Osteoblast (primary cell): ENCODE data around the gene PNKD. TPM values are rescaled to one million over a fixed set of nuclear protein-coding genes. Genes with fewer than 3 reads are reported as not detected.

Experiments used
- DNase-seq: peaks from one replicate; pipeline ENCODE4 v3.0.0; 2011; ENCODE audit warnings: low spot score, mixed read lengths; ENCODE audit not compliant: insufficient read length; ENCODE audit errors: missing footprints
- H2AFZ ChIP-seq: 2 replicates; pipeline ENCODE4 v1.6.0; 2011; ENCODE audit warnings: mild to moderate bottlenecking, low read length
- H3K27ac ChIP-seq: 2 replicates; pipeline ENCODE4 v1.5.1; 2011; ENCODE audit warnings: mild to moderate bottlenecking, low read depth, low read length, moderate library complexity
- H3K27me3 ChIP-seq: 2 replicates; pipeline ENCODE4 v1.6.0; 2012; ENCODE audit warnings: mild to moderate bottlenecking, control low read depth, inconsistent platforms, low read length, moderate library complexity; ENCODE audit not compliant: insufficient read depth
- H3K36me3 ChIP-seq: 2 replicates; pipeline ENCODE4 v1.5.1; 2011; ENCODE audit warnings: mild to moderate bottlenecking, low read length, control low read depth, moderate library complexity; ENCODE audit not compliant: insufficient read depth
- H3K4me1 ChIP-seq: 2 replicates; pipeline ENCODE4 v1.5.1; 2011; ENCODE audit warnings: mild to moderate bottlenecking, low read length, control low read depth, moderate library complexity; ENCODE audit not compliant: insufficient read depth
- H3K4me2 ChIP-seq: 2 replicates; pipeline ENCODE4 v1.6.0; 2011; ENCODE audit warnings: mild to moderate bottlenecking, low read length; ENCODE audit not compliant: insufficient read depth
- H3K4me3 ChIP-seq: fragments of 200-600 bp; sonication (generic); 3 replicates; pipeline ENCODE4 v1.5.1; 2012; ENCODE audit warnings: mild to moderate bottlenecking, low read length, inconsistent platforms; ENCODE audit not compliant: insufficient read depth
- H3K79me2 ChIP-seq: 2 replicates; pipeline ENCODE4 v1.6.0; 2012; ENCODE audit warnings: mild to moderate bottlenecking, low read length, control low read depth, inconsistent platforms; ENCODE audit not compliant: insufficient read depth
- H3K9me3 ChIP-seq: 2 replicates; pipeline ENCODE4 v1.5.1; 2011; ENCODE audit warnings: low read depth, low read length, control low read depth
- H4K20me1 ChIP-seq: 2 replicates; pipeline ENCODE4 v1.6.0; 2012; ENCODE audit warnings: mild to moderate bottlenecking, low read length, control low read depth; ENCODE audit not compliant: insufficient read depth
- total RNA-seq: library from RNA; depleted of rRNA; stranded (reverse); fragments of >200 nt; gene quantifications from 2 replicates; pipeline ENCODE4 v1.2.3, GENCODE V29; 2012
- TF ChIP-seq, protein P1 (sequence below): IDR thresholded peaks from 2 replicates; pipeline ENCODE4 v1.5.1; 2011; ENCODE audit warnings: mild to moderate bottlenecking, low read depth, low read length, moderate library complexity; ENCODE audit errors: extremely low read depth

Gene PNKD
- total RNA-seq, 1 donor = 23.2 TPM

DNA sequence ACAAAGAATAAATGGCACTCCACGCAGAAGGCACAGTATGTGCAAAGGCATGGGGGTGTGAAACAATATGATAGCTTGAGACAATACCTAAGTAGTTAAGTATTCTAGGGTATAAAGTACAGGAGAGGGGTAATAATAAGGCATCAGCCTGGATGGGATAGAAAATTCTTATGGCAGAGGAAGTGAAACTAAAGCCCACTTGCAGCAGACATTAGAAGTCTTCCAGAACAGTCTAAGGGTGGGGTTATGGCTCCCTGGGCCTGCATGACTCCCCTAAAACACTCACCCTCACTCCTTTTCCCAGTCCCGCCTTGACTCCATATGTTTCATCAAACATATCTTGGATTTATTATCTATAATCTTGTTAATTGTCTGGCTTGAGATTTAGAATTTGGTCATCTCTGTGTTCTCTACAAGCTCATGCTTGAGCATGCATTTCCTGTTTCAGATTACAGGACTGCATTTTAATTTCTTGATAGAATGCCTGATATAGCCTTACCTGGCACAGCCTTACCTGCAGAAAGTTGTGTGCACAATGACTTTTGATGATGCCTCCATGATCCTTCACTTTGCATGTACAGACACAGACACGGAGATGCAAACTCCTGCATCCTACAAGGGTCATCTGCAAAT is 50.5 kb downstream of the PNKD start:
- H3K9me3 ChIP-seq = no peaks in the 10 kb centered on the region
- H3K36me3 ChIP-seq = no peaks in the 10 kb centered on the region
- TF ChIP-seq, protein P1, sequence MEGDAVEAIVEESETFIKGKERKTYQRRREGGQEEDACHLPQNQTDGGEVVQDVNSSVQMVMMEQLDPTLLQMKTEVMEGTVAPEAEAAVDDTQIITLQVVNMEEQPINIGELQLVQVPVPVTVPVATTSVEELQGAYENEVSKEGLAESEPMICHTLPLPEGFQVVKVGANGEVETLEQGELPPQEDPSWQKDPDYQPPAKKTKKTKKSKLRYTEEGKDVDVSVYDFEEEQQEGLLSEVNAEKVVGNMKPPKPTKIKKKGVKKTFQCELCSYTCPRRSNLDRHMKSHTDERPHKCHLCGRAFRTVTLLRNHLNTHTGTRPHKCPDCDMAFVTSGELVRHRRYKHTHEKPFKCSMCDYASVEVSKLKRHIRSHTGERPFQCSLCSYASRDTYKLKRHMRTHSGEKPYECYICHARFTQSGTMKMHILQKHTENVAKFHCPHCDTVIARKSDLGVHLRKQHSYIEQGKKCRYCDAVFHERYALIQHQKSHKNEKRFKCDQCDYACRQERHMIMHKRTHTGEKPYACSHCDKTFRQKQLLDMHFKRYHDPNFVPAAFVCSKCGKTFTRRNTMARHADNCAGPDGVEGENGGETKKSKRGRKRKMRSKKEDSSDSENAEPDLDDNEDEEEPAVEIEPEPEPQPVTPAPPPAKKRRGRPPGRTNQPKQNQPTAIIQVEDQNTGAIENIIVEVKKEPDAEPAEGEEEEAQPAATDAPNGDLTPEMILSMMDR = no peak
- H2AFZ ChIP-seq = no peak overlapping the region
- H3K4me2 ChIP-seq = no peak overlapping the region
- H3K4me1 ChIP-seq = peaks cover 18% of the 10 kb centered on the region
- H3K79me2 ChIP-seq = no peaks in the 10 kb centered on the region
- peak; percentile 54 for DNase-seq
- no peaks in the 10 kb centered on the region for H4K20me1 ChIP-seq
- no peak overlapping the region for H3K27ac ChIP-seq
- H3K4me3 ChIP-seq = no peak overlapping the region
- H3K27me3 ChIP-seq = no peaks in the 10 kb centered on the region

DNA sequence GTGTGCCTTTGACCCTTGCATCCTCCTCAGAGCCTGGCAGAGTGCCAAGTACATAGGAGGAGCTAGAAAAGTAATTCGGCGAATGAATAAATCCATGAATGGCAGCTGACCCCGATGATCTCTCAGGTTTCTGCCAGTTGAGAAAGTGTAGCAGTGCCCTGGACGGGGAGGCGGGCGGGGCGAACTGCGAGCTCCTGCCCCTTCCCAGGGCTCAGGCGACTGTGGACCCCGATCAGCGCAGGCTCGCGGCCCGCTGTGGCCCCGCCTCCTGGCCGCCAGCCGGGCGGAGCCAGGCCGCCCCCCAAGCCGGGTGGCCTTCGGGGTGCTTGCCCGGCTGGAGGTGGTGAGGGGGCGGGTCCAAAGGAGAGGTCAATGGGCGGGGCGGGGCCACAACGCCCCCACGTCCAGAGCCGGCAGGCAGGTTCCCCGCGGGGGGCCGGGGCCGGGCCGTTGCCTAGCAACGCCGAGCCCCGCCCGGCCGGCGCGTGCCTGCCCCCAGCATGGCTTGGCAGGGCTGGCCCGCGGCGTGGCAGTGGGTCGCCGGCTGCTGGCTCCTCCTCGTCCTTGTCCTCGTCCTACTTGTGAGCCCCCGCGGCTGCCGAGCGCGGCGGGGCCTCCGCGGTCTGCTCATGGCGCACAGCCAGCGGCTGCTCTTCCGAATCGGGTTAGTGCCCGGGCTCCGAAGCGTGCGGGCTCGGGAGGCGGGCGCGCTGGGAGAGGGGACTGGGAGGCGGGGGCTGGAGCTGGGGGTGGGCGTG is 52.6 kb downstream of the PNKD start:
- H3K27ac ChIP-seq = no peak overlapping the region
- peaks cover 18% of the 10 kb centered on the region for H3K4me1 ChIP-seq
- H3K9me3 ChIP-seq = no peaks in the 10 kb centered on the region
- H3K36me3 ChIP-seq = no peaks in the 10 kb centered on the region
- peak overlapping the region; percentile 78 for H3K4me3 ChIP-seq
- H3K79me2 ChIP-seq = no peaks in the 10 kb centered on the region
- H3K27me3 ChIP-seq = no peaks in the 10 kb centered on the region
- DNase-seq = peak; percentile 96
- TF ChIP-seq, protein P1 = no peak
- peak overlapping the region; percentile 68 for H2AFZ ChIP-seq
- H3K4me2 ChIP-seq = peak overlapping the region; percentile 88
- H4K20me1 ChIP-seq = no peaks in the 10 kb centered on the region

DNA sequence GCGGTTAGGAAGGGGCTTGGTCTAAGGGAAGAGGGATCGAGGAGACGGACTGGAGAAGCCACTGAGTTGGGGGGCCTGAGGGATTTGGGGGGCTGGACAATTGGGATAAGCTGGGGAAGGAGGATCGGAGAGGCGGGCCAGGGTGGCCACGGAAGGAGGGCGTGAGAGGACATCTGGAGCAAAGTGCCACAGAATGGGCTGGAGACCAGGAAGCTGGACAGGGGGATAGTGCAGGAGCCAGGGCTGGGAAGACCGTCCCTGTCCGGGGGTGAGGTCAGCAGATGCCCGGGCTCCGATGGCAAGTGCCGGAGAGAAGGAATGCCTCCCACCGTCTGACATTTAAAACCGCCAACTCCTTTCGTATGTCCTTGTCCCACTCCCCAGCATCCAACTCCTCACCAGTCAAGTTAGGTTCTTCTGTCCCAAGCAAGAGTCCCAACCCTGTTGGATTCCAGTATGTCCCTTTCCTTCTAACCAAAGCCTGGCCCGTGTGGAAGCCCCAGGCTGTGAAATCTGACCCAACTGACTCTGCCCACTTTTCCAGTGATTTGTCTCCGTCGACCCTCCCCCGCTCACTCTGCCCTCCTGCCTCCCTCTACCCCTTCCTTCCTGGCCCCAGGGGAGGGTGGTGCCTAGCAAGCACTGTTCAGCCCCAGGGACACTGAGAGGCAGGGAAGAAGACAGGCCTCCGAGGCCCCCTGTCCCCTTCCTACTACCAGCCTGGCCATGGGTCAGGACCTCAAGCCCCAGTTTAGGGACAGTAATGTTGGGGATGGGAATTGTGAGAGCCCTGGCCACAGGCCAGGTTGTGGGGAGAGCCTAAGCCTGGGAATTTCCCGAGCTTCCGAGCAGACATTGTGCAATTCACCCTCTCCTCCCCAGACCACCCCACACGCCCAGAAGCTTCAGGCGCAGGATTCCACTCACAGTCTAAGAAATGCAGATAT is 53.5 kb downstream of the PNKD start:
- Histone ChIP-seq H3K36me3 (no peaks in the 10 kb centered on the region), H2AFZ (peak overlapping the region; percentile 83), H3K27me3 (no peaks in the 10 kb centered on the region), H3K9me3 (no peaks in the 10 kb centered on the region), H3K27ac (peak overlapping the region; percentile 23), H3K4me3 (peak overlapping the region; percentile 78), H3K79me2 (no peaks in the 10 kb centered on the region), H3K4me1 (peaks cover 18% of the 10 kb centered on the region), H4K20me1 (no peaks in the 10 kb centered on the region), H3K4me2 (peak overlapping the region; percentile 88)
- DNase-seq = peak; percentile 69
- TF ChIP-seq, protein P1 = no peak
